NOMO-1 (cell line): Measurements from ENCODE around the gene FBRS.
"Not testable (repeated sequence)": the region's sequence is repeated elsewhere in the genome, so short reads cannot be mapped to it uniquely, and the experiment has no call there.

Experiments
- DNase-seq, 2 experiments: peaks; one replicate each; lab custom pipeline; 2025; ENCODE audit not compliant: unreplicated experiment in 2 of 2; lab: John Stamatoyannopoulos, UW

FBRS gene

GRCh38 chr16:30657866-30658730 is at the start of gene FBRS:
Gene FBRS (plus strand): TSS chr16:30658431. CDS start chr16:30659519, 1,088 bp downstream.
- DNase-seq = peak; percentile 99 to 100

- peak in 1 of 2 experiments; percentile 13 for DNase-seq
Observed at GRCh38 chr16:30609002-30609925, 49.0 kb upstream of the FBRS start.

GRCh38 chr16:30609926-30610839 is 48.0 kb upstream of the FBRS start, which contains the start of gene ZNF689:
Gene ZNF689 (minus strand): TSS chr16:30610389. CDS start chr16:30610041, 348 bp downstream.
- peak; percentile 94 to 95 for DNase-seq

- peak; percentile 29 to 48 for DNase-seq
Observed at GRCh38 chr16:30615358-30616091, 42.7 kb upstream of the FBRS start.

GRCh38 chr16:30619202-30619601 is 39.0 kb upstream of the FBRS start:
- no peak for DNase-seq

- no peak for DNase-seq
Observed at GRCh38 chr16:30619638-30620037, 38.6 kb upstream of the FBRS start.

GRCh38 chr16:30620169-30620568 is 38.1 kb upstream of the FBRS start:
- DNase-seq = no peak

GRCh38 chr16:30621765-30622164 is 36.5 kb upstream of the FBRS start:
- DNase-seq = no peak

- DNase-seq = no peak
Observed at GRCh38 chr16:30622455-30623032, 35.7 kb upstream of the FBRS start.

- DNase-seq = no peak
Observed at GRCh38 chr16:30623536-30624283, 34.5 kb upstream of the FBRS start.

GRCh38 chr16:30626236-30626635 is 32.0 kb upstream of the FBRS start:
- DNase-seq = no peak

GRCh38 chr16:30628628-30629540 is 29.3 kb upstream of the FBRS start:
- peak; percentile 62 to 81 for DNase-seq

- not testable (repeated sequence) for DNase-seq
Observed at GRCh38 chr16:30632454-30632853, 25.8 kb upstream of the FBRS start.

- DNase-seq = no peak
Observed at GRCh38 chr16:30633526-30633925, 24.7 kb upstream of the FBRS start.

- no peak for DNase-seq
Observed at GRCh38 chr16:30636599-30636998, 21.6 kb upstream of the FBRS start.

- DNase-seq = not testable (repeated sequence)
Observed at GRCh38 chr16:30637139-30637538, 21.1 kb upstream of the FBRS start.

GRCh38 chr16:30637944-30638343 is 20.3 kb upstream of the FBRS start:
- DNase-seq = peak in 1 of 2 experiments; percentile 50
